ENCODE measurements around the gene ANGPTL2. TPM values are rescaled to one million over a fixed set of nuclear protein-coding genes. Genes with fewer than 3 reads are reported as not detected.

Gene ANGPTL2
- total RNA-seq, 3 donors from 2014 or later, result 4.1 to 50.9 (median 11.6) TPM

- TF ChIP-seq CTCF (IDR thresholded peaks at IDR 0.05), result no peak
- no peak for ATAC-seq
- no peak overlapping the region for H3K4me3 ChIP-seq
- no peak for DNase-seq
- no peaks in the 10 kb centered on the region for H3K9me3 ChIP-seq
- no peaks in the 10 kb centered on the region for H3K36me3 ChIP-seq (ENCODE audit: low read depth)
- intact Hi-C loops (cut with DNase I, micrococcal nuclease), result no loop called here
- H3K4me1 ChIP-seq (ENCODE audit: low read depth), result no peaks in the 10 kb centered on the region
Observed at GRCh38 chr9:127061411-127061810, 61.0 kb downstream of the ANGPTL2 start.

GRCh38 chr9:127059765-127060361, 62.6 kb downstream of the ANGPTL2 start:
- no peak for ATAC-seq
- Histone ChIP-seq H3K4me3 (no peak overlapping the region), H3K9me3 (no peaks in the 10 kb centered on the region), H3K36me3 (ENCODE audit: low read depth) (no peaks in the 10 kb centered on the region), H3K4me1 (ENCODE audit: low read depth) (no peaks in the 10 kb centered on the region)
- TF ChIP-seq CTCF (IDR thresholded peaks at IDR 0.05), result no peak
- intact Hi-C loops (cut with DNase I, micrococcal nuclease), result no loop called here
- DNase-seq, result no peak

GRCh38 chr9:127059030-127059429, 63.4 kb downstream of the ANGPTL2 start:
- no peaks in the 10 kb centered on the region for H3K9me3 ChIP-seq
- no peak for TF ChIP-seq CTCF (IDR thresholded peaks at IDR 0.05)
- no peak for DNase-seq
- H3K36me3 ChIP-seq (ENCODE audit: low read depth), result no peaks in the 10 kb centered on the region
- intact Hi-C loops (cut with DNase I, micrococcal nuclease), result no loop called here
- no peak overlapping the region for H3K4me3 ChIP-seq
- no peak for ATAC-seq
- no peaks in the 10 kb centered on the region for H3K4me1 ChIP-seq (ENCODE audit: low read depth)

DNA sequence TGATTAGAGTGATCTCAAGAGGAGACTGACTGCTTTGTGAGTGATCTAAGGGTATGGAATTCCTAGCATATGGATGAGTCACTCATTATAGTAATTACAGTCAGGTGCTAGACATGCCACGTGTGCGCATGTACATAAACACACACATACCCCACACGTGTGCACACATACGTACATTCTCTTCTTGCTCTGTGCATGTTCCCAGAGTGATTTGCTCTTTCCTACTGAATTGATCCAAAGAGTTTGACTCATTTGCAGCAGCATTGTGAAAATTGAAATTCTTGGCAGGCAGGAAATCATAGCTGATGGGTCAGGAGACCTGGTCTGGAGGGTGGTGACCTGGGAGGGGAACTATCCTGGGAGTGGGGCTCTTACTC, 63.8 kb downstream of the ANGPTL2 start:
- Histone ChIP-seq H3K4me1 (ENCODE audit: low read depth) (no peaks in the 10 kb centered on the region), H3K36me3 (ENCODE audit: low read depth) (no peaks in the 10 kb centered on the region), H3K9me3 (no peaks in the 10 kb centered on the region), H3K4me3 (no peak overlapping the region)
- intact Hi-C loops (cut with DNase I, micrococcal nuclease), result no loop called here
- no peak for DNase-seq
- ATAC-seq, result peak; percentile 25
- no peak for TF ChIP-seq CTCF (IDR thresholded peaks at IDR 0.05)

GRCh38 chr9:127058011-127058644, 64.3 kb downstream of the ANGPTL2 start:
- DNase-seq, result no peak
- no peak for ATAC-seq
- intact Hi-C loops (cut with DNase I, micrococcal nuclease), result no loop called here

More at GRCh38 chr9:127058011-127058644, 64.3 kb downstream of the ANGPTL2 start:
- TF ChIP-seq CTCF (IDR thresholded peaks at IDR 0.05), result no peak
- H3K4me3 ChIP-seq, result no peak overlapping the region
- H3K9me3 ChIP-seq, result no peaks in the 10 kb centered on the region
- H3K36me3 ChIP-seq (ENCODE audit: low read depth), result no peaks in the 10 kb centered on the region
- no peaks in the 10 kb centered on the region for H3K4me1 ChIP-seq (ENCODE audit: low read depth)

Data from mucosa of descending colon (tissue), 3 donors.